GM18909 (cell line): Measurements from ENCODE around the gene CEP72.
"Not testable (repeated sequence)": the region's sequence is repeated elsewhere in the genome, so short reads cannot be mapped to it uniquely, and the experiment has no call there.

Experiments used
- ATAC-seq: cut with Tn5 transposase; IDR thresholded peaks from one replicate; pipeline ENCODE4 v1.9.1; 2021; ENCODE audit warnings: mild to moderate bottlenecking; ENCODE audit not compliant: unreplicated experiment, poor library complexity

CEP72 gene

DNA sequence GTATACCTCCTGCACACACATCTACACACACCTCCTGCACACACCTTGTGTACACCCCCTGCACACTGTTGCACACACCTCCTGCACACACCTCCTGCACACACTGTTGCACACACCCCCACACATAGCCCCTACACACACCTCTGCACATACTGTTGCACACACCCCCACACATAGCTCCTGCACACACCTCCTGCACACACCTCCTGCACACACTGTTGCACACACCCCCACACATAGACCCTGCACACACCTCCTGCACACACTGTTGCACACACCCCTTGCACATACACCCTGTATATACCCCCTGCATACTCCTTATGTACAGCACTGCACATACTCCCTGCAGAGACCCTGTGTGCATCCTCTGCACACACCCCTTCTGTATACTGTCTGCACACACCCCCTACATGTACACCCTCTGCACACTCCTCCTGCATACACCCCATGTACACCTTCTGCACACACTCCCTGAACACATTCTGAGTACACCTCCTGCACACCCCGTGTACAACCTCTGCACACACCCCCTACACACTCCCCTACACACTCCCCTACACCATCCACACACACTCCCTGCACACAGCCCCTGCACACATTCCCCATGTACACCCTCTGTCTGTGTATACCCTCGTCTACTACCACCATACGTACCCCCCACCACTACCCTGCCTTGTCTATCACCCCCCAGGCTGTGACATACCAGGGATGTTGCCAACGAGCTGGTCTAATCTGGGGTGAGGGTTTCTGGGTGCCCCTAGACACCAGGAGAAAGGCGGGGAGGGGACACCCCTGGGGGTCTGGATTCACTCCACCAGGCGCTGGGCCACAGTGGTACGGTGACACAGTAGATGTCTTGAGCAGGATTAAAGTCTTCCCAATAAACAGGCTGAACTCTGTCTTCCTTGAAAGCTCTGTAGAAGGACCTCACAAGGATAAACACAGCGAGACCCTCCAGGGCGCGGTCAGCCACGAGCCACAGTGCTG lies 1.1 kb upstream of the CEP72 start:
- ATAC-seq: no peak

DNA sequence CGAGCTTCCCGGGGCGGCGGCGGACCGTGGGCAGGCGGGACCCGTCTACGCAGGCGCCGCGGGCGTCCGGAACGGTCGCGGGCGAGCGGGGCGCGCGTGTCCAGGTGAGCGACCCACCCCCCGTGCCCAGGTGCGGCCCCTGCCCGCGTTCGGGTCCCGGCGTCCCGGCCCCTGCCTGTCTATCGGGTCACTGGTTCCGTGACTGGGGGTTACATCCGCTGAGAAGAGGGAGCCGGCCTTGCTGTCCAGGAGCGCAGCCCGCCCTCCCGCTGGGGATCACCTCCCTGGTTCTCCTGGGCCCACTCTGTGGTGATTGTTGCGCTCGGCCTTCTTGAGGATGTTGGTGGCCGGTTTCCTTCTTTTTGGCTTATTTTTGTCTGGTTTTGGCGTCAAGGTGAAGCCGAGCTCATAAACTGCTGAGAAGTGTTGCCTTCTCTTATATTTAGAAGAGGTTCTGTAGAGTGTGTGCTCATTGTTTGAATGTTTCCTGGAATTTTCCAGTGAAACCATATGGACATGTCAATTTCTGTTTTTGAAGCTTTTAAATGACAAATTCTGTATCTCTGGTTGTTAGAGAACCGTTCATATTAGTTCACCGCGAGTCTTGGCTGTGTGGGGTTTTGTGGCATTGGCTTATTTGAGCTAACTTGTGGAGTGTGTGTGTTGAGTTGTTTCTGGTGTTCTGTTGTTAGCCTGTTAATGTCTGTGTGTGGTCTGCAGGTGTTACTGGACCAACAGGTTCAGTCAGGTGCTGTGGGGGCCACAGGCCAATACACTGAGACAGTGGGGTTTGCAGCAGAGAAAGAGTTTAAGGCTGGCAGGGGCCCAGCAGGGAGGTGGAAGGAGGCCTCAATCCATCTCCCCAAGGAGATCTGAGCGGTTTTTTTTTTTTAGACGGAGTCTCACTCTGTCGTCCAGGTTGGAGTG lies 621 bp downstream of the CEP72 start:
- ATAC-seq: peak; percentile 28

DNA sequence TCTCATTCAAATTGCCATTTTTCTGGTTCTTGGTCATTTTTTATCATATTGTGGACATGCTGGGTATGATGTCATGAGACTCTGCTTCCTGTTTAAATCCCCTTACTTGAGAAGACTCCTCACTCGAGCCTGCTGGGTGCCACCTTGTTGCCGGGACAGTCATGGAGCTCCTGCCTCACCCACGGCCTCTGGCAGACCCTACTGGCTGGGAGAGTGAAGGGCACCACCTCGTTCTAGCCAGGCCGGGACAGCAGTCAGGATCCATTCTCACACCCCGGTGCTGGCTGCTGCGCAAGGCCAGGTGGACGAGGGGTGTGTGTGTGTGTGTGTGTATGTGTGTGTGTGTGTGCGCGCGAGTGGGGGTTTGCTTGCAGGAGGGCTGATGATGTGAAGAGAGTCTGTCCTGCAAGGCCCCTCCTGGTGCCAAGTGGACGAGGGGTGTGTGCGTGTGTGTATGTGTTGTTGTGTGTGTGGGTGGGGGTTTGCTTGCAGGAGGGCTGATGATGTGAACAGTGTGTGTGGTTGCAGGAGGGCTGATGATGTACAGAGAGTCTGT lies 4.4 kb downstream of the CEP72 start:
- ATAC-seq: no peak

DNA sequence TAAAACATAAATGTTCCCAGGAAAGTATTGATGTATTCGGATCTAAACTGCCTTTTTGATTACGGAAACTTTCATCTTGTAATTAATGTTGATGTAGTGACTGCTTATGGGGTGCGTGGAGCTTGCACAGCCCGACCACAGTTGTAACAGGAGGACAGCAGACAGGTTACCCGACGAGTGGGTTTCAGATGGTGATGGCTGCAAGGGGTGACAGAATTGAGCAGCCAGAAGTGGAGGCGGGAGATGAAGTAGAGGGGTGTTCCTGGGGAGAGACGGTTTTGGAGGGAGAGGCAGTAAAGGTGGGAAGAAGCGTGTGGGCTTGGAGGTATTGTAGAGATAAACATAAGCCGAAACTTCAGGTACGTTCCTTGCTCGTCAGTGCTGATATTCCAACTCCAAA lies 5.8 kb downstream of the CEP72 start:
- ATAC-seq: no peak

DNA sequence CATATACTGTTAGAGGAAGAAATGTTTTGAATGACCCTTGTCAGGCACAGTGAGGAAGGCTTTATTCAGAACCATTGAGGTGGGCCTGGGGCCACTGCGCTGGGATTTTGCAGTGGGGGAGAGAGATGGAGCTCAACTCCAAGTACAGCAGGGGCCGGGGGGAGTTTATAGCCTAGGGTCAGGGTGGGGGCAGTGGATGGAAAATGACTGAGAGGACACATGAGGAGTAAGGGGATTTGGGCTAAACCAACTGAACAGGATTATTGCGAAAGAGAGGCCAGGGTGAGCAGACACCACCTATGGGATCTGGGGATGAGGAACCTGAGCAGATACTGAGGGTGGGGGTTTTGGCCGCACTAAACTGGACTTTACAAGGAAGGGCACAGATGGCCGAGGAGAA lies 6.3 kb downstream of the CEP72 start:
- no peak for ATAC-seq

DNA sequence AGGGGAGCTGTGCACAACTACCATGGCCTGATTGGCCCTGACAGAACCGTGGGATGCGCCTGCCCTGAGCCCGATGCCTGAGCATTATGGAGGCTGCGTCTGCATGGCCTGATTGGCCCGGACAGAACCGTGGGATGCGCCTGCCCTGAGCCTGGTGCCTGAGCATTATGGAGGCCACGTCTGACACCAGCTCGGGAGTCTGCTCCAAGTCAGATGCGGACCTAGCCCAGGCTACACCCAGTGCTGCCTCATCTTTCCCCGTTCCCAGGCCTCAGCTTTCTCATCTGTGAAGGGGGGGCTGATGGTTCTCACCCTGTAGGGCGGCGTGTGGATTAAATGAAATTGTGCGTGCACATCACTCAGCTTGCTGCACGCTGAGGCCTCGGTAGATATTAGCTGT lies 7.3 kb downstream of the CEP72 start:
- ATAC-seq: no peak

DNA sequence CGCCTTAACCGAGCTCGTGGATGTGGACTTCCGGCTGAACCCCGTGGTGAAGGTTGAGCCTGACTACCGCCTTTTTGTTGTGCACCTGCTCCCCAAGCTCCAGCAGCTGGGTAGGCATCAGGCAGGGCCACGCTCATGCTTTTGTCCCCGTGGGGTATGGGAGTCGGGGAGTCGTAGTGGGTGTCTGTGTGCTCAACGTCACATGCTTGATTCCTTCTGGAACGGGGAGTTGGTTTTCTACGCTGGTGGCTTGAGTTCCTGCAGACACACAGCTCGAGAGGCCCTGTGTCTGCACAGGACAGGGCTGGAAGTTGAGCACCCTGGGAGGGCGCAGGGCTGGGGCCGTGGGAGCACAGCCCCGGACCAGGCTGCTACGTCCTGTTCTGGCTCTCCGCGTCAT lies 8.0 kb downstream of the CEP72 start:
- ATAC-seq: no peak

DNA sequence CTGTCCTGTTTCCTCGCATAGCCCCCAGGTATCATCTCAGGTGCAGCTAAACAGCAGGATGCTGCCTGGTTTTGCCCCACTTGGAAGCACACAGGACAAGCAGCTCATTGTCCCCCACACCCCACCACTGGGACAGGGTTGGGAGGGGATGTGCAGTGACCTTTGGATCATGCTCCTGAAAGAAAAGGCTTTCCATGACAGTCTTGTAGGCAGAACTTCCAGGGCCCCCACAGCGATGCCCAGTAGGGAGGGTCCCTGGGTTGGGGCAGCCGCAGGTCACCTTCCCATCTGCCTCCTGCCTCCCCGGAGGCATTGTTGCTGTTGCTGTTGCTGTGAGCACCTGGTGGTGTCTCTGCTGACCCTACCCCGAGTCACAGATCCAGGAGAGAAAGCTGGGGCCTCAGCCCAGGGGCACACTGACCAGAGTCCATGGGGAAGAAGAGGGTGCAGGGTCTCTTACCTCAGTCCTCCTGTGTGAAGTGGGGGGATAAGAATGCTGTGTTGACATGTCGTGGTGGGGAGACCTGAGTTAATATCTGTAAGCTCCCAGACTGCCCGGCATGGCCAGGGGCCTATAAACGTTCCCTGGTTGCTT lies 8.5 kb downstream of the CEP72 start:
- ATAC-seq: no peak

DNA sequence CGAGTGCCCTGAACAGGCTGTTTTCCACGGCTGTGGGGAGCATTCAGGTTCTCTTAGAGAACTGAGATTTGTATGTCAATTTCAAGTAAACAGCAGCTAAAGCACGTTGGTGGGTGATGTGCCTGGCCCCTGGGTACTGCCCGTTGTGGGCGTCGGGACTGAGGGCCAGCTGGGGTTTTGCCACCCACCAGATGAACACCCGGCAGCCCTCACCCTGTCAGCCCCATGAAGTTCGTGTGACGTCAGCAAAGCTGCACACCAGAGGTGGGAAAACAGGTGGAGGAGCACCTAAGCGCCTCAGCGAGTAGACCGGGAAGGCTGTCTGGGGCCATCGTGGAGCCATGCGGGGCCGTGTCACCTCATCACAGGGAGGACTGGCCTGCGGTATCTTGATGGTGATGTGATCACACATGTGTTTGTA lies 9.2 kb downstream of the CEP72 start:
- no peak for ATAC-seq

DNA sequence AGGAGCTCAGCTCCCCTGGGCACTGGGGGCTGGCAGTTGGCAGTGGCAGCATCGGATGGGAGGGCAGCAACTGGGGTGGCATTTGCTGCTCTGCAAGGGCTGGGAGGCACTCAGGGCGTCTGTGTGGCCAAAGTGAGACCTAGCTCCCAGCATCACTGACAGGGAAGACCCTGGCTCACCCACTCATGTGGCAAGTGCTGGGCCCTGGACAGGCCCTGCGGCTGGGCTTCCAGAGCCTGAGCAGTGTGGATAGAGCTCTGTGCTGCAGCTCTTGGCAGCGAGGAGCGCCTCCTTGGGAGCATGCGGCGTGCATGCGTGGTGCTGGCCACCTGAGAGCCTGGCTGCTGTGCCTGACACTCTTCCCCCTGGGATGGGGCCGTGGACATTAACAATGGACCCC lies 10.2 kb downstream of the CEP72 start:
- no peak for ATAC-seq

DNA sequence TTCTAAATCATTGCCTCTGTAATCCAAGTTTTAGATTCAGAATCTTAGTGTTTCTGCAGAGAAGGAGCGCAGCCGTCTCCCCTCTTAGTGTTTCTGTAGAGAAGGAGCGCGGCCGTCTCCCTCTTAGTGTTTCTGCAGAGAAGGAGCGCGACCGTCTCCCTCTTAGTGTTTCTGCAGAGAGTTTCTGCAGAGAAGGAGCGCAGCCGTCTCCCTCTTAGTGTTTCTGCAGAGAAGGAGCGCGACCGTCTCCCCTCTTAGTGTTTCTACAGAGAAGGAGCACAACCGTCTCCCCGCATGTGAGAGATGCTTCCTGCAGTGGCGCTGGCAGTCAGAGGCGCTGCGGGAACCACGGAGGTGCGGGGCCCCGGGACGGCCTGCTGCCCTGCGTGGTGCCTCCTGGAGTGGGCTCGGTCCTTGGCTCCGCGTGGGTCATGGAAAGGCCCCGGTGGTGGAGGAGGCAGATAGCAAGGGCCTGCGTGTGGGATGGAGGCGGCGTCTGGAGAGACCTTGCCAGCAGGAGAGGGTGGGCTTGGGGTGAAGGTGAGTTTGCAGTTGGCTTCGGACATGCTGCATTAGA lies 10.9 kb downstream of the CEP72 start:
- ATAC-seq: no peak

DNA sequence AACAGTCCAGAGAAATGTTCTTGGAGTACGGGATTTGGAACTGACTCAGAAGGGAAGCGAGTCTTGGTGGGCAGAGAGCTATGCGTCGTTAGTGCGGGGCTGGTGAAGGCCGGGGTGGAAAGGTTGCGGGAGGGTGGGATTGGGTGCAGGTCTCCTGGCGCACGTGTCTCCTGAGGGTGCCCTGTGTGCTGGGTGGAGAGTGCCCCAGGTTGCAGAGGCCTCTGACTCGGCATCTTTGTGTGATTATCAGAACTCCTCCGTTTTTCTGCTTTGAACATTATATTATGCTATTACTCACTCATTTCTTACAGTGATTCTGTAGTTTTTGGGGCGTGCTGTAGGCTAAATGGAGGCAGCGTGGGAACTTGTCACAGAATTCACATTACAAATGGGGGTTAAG lies 11.4 kb downstream of the CEP72 start:
- ATAC-seq: no peak

DNA sequence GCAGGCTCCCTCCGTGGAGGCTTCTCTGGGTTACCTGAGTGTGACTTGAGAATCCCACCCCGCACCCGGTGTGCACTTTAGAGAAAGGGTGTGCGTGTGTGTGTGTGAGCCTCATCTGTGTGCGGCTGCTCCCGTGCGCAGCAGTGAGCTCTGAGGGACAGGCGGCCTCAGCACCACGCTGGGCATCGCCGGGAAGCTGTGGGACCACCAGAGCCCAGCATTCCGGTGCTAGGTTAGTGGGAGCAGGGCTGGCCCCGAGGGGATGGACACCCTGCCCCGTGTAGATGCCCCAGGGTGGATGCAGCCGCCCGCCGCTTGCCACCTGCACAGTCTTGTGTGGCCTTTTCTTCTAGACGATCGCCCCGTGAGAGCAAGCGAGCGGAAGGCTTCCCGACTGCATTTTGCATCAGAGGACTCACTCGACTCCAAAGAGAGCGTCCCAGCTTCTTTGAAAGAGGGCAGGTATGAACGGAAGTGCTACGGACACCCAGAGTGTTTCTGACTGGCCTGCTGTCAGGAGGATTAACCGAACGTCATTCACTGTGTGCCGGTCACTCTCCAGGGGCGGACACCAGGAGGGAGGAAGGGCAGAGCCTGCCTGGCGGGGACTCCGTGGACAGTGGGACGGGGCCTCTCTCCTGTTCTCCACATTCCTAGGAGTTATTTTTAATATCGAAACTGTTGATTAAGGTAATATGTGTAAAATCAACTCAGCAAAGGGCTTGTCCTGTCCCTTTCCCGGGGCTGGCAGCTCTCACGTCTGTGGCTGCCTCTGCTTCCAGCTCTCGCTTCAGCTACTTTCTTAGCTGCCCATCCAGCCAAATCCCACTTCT lies 12.2 kb downstream of the CEP72 start:
- no peak for ATAC-seq

DNA sequence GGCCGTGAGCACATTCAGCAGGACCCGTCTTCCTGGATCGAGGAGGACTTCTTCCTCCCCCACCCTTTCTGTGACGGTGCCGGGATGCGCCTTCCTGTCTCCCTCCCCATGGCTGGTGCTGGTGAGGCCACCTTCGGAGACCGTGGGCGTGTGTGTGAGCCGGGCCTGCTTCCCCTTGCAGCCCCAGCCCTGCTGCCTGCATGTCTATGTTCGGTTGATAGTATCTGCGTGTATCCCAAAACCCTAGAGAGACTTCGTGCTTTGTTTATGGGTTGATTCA lies 12.8 kb downstream of the CEP72 start:
- no peak for ATAC-seq

DNA sequence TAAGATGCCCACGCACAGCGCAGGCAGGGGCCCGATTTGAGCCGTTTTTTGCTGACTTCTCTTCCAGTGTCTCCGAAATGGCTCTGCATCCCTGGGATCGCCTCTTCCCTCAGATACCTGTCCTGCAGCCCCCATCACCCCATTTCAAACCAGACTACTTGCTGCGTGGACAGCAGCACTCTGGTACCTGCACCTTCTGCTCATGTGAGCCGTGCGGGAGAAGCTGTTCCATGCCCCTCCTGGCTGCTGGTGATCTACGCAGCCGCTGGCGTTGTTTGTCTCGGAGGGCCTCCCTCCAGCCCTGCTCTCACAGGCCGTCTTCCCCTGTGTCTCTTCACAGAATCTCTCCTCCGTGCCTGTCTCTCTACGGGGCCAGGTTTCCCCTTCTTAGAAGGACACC lies 13.4 kb downstream of the CEP72 start:
- ATAC-seq: no peak

DNA sequence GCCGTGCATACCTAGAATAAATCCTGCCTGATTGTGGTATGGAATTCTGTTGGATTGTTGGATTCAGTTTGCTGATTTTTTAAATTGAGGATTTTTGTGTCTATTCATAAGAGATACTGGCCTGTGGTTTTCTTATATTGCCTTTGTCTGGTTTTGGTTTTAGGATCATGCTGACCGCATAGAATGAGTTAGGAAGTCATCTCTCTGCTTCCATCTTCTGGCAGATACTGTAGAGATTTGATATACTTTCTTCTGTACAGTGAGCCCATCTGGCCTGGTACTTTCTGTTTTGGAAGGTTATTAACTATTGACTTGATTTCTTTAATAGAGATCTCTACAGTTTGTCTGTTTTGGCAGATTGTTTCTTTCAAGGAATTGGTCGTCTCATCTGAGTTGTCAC lies 14.7 kb downstream of the CEP72 start:
- no peak for ATAC-seq

DNA sequence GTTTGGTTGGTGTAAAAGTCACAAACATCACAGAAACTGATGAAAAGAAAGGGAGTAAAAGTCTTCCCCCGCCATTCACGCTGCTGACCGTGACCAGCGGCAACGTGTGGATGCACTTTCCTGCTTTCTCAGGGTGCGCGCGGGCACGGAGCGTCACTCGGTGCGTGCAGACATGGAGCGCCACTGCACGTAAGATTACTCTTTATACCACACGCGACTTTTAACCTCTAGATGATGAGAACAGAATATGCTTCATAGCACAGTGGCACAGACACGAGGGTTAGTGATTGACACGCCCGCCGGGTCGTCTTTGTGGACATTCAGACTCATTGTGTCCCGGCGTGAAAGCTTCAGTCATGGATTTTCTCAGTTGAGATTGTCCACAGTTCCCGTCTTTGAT lies 15.7 kb downstream of the CEP72 start:
- ATAC-seq: no peak

DNA sequence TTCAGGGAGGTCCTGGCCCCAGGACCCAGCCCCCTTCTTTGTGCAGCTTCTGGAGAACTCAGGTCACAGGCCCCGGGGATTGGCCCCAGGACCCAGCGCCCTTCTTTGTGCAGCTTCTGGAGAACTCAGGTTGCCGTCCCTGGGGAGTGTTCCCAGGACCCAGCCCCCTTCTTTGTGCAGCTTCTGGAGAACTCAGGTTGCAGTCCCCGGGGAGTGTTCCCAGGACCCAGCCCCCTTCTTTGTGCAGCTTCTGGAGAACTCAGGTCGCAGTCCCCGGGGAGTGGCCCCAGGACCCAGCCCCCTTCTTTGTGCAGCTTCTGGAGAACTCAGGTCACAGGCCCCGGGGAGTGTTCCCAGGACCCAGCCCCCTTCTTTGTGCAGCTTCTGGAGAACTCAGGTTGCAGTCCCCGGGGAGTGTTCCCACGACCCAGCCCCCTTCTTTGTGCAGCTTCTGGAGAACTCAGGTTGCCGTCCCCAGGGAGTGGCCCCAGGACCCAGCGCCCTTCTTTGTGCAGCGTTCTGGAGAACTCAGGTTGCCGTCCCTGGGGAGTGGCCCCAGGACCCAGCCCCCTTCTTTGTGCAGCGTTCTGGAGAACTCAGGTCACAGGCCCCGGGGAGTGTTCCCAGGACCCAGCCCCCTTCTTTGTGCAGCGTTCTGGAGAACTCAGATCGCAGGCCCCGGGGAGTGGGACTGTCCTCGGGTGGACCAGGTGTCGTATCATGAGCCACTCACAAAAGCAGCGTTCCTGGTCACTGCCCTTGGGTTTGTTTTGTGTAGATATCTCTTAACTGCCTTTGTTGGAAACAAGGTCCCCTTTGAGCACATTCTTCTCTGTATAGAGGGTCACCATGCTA lies 16.4 kb downstream of the CEP72 start:
- not testable (repeated sequence) for ATAC-seq
